K562 (cell line): ENCODE results near the gene PUS3.
"Not testable (repeated sequence)": the region's sequence is repeated elsewhere in the genome, so short reads cannot be mapped to it uniquely, and the experiment has no call there.

Experiments used
- CTCF ChIP-seq, 3 experiments: IDR thresholded peaks in 2 of 3; conservative IDR thresholded peaks in 1 of 3; 2 replicates each; pipeline ENCODE4 v1.5.1; 2011 to 2012; ENCODE audit warnings: low read length in 3 of 3, mild to moderate bottlenecking in 3 of 3, control low read depth in 2 of 3, improper control_type of control experiment in 1 of 3, inconsistent platforms in 1 of 3, low read depth in 1 of 3, mixed read lengths in 1 of 3, moderate library complexity in 1 of 3; ENCODE audit not compliant: insufficient read depth in 2 of 3
- ESRRA ChIP-seq: fragments of 450-650 bp; IDR thresholded peaks from 2 replicates; pipeline ENCODE4 v1.6.1; 2014; ENCODE audit warnings: low read depth, mild to moderate bottlenecking, moderate library complexity, borderline replicate concordance
- JUNB ChIP-seq: fragments of 450-650 bp; formaldehyde crosslinking; conservative IDR thresholded peaks from 2 replicates; pipeline ENCODE4 v1.4.0; 2020; ENCODE audit warnings: mild to moderate bottlenecking
- PRPF4 ChIP-seq: fragments of 200-400 bp; formaldehyde crosslinking; IDR thresholded peaks from one replicate; pipeline ENCODE4 v1.6.1; 2017; ENCODE audit warnings: low read length, low read depth, mild to moderate bottlenecking; ENCODE audit not compliant: insufficient read depth, poor library complexity, severe bottlenecking
- RB1 ChIP-seq: fragments of 450-650 bp; IDR thresholded peaks from 2 replicates; pipeline ENCODE4 v1.6.1; 2017; ENCODE audit warnings: low read depth, mild to moderate bottlenecking
- REST ChIP-seq, 2 experiments: fragments of 450-650 bp; formaldehyde crosslinking in 1 of 2; IDR thresholded peaks; 2 replicates each; pipeline versions ENCODE4 v1.4.0 to v1.6.1; 2014 to 2020; ENCODE audit warnings: mild to moderate bottlenecking in 2 of 2, borderline replicate concordance in 1 of 2, low read depth in 1 of 2
- SIN3A ChIP-seq, 2 experiments: fragments of 150-350 bp in 1 of 2; IDR thresholded peaks; 2 replicates each; pipeline ENCODE4 v1.6.1; 2011 to 2016; ENCODE audit warnings: borderline replicate concordance in 2 of 2, low read depth in 2 of 2, low read length in 2 of 2, mild to moderate bottlenecking in 2 of 2, moderate library complexity in 2 of 2; ENCODE audit not compliant: control insufficient read depth in 1 of 2
- STAT6 ChIP-seq: sonication (generic); formaldehyde crosslinking; IDR thresholded peaks from 2 replicates; pipeline ENCODE4 v1.8.1; 2023; ENCODE audit warnings: mild to moderate bottlenecking, missing genetic modification reagents
- USF1 ChIP-seq: sonication (generic); formaldehyde crosslinking; IDR thresholded peaks from 2 replicates; pipeline ENCODE4 v1.9.0; 2022; ENCODE audit warnings: mild to moderate bottlenecking, missing genetic modification reagents
- ZSCAN29 ChIP-seq: fragments of 450-650 bp; IDR thresholded peaks from 2 replicates; pipeline ENCODE4 v1.6.1; 2017

- TF ChIP-seq JUNB; STAT6 (CRISPR knock-in tag); ESRRA; PRPF4; SIN3A (IDR thresholded peaks at IDR 0.05; ENCODE audit: borderline replicate concordance in 2 of 2, control insufficient read depth in 1 of 2, low read depth in 2 of 2, low read length in 2 of 2); CTCF (IDR thresholded peaks at IDR 0.05 in 2 of 3, conservative IDR thresholded peaks at IDR 0.05 in 1 of 3; ENCODE audit: insufficient read depth in 2 of 3, low read depth in 1 of 3, low read length in 3 of 3); REST (IDR thresholded peaks at IDR 0.05; ENCODE audit: borderline replicate concordance); REST (CRISPR knock-in tag; IDR thresholded peaks at IDR 0.05; ENCODE audit: low read depth); USF1 (CRISPR knock-in tag); ZSCAN29; RB1: not testable (repeated sequence)
Observed at GRCh38 chr11:125914601-125915000, 11.6 kb upstream of the PUS3 start.
